ENCODE results near the gene KCNC1. TPM values are rescaled to one million over a fixed set of nuclear protein-coding genes. Genes with fewer than 3 reads are reported as not detected.

Gene KCNC1
- total and polyA plus RNA-seq, 2 of the 13 experiments (the other 11 are each of a cell fraction or from before 2014, with no cell fraction given) = 0.01 to 0.04 TPM

- no peak for TF ChIP-seq ZC3H4 (CRISPR knock-in tag; IDR thresholded peaks at IDR 0.05; ENCODE audit: borderline replicate concordance)
- TF ChIP-seq ZFP91 (CRISPR knock-in tag; IDR thresholded peaks at IDR 0.05; ENCODE audit: borderline replicate concordance) = peak; percentile 52; the same call in 1 of the 2 replicates
- TF ChIP-seq TFDP2 (CRISPR knock-in tag; IDR thresholded peaks at IDR 0.05) = no peak
- no peak for TF ChIP-seq ZNF256 (CRISPR knock-in tag; conservative IDR thresholded peaks at IDR 0.05)
- TF ChIP-seq ZNF572 (CRISPR knock-in tag; IDR thresholded peaks at IDR 0.05) = 0 out of 2 replicates have a peak, but pooled peaks have one; percentile 29
- TF ChIP-seq ZNF446 (CRISPR knock-in tag; IDR thresholded peaks at IDR 0.05) = no peak
- TF ChIP-seq RAD21 (CRISPR knock-in tag; IDR thresholded peaks at IDR 0.05) = peak; percentile 96
- 0 out of 2 replicates have a peak, but pooled peaks have one; percentile 40 for TF ChIP-seq NFYB (CRISPR knock-in tag; IDR thresholded peaks at IDR 0.05)
- TF ChIP-seq SALL1 (CRISPR knock-in tag; IDR thresholded peaks at IDR 0.05) = peak; percentile 66
- no peak for TF ChIP-seq HNF1A (IDR thresholded peaks at IDR 0.05; ENCODE audit: low read depth)
- no peak for TF ChIP-seq HNF1A (CRISPR knock-in tag; IDR thresholded peaks at IDR 0.05; ENCODE audit: borderline replicate concordance)
- peak; percentile 57; the same call in 1 of the 2 replicates for TF ChIP-seq ZMYM4 (CRISPR knock-in tag; IDR thresholded peaks at IDR 0.05)
- no peak for TF ChIP-seq ZNF276 (CRISPR knock-in tag; IDR thresholded peaks at IDR 0.05; ENCODE audit: low read depth)
- TF ChIP-seq ZNF850 (CRISPR knock-in tag; conservative IDR thresholded peaks at IDR 0.05) = no peak
- TF ChIP-seq SNRNP70 (IDR thresholded peaks at IDR 0.05; ENCODE audit: low read depth, low read length) = no peak
- TF ChIP-seq RARA (CRISPR knock-in tag; IDR thresholded peaks at IDR 0.05) = 0 out of 2 replicates have a peak, but pooled peaks have one; percentile 9
- TF ChIP-seq ASH2L (IDR thresholded peaks at IDR 0.05; ENCODE audit: insufficient read length, low read depth, low read length) = no peak
Observed at GRCh38 chr11:17760102-17761029, 25.8 kb downstream of the KCNC1 start (continued).

All from HepG2 (cell line).